Right lobe of liver (tissue), 4 donors: ENCODE data around the gene RBFOX2.

Experiments used
- POLR2A ChIP-seq: fragments of 450-650 bp; IDR thresholded peaks from one replicate; pipeline ENCODE4 v1.6.1; 2017; ENCODE audit warnings: antibody characterized with exemption, mild to moderate bottlenecking
- TF ChIP-seq, protein P1 (sequence below), 4 donors: fragments of 200-600 bp in 3 of 4; fragments of 450-650 bp in 1 of 4; IDR thresholded peaks; one replicate each; pipeline versions ENCODE4 v1.5.1 to v1.8.0; 2016 to 2022; ENCODE audit warnings: antibody characterized with exemption in 4 of 4, mild to moderate bottlenecking in 2 of 4
- donor health status: DM: no; HTN: no; CAD: no.
- donor health status: DM: no; HTN: no; CAD: no.
- donor health status: DM: no; HTN: yes; CAD: no.

DNA sequence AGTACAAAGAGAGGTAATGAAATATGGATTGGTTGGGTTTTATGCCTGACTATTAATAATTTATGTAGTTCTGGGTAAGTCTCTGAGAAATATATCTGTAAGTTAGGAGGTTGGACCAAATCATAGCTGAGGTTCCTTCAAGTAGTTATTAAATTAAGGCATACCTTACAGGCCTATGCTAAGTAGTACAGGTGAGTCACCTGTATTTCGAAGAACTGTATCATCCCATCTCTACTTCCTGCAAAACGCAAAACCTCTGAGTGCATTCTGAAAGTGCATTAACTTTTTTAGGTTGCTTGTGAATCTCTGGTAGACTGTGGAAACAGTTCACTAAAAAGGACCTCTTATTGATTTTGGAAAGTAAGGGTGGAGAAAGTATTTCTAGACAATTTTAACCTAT, 273.9 kb downstream of the RBFOX2 start:
- TF ChIP-seq, protein P1, sequence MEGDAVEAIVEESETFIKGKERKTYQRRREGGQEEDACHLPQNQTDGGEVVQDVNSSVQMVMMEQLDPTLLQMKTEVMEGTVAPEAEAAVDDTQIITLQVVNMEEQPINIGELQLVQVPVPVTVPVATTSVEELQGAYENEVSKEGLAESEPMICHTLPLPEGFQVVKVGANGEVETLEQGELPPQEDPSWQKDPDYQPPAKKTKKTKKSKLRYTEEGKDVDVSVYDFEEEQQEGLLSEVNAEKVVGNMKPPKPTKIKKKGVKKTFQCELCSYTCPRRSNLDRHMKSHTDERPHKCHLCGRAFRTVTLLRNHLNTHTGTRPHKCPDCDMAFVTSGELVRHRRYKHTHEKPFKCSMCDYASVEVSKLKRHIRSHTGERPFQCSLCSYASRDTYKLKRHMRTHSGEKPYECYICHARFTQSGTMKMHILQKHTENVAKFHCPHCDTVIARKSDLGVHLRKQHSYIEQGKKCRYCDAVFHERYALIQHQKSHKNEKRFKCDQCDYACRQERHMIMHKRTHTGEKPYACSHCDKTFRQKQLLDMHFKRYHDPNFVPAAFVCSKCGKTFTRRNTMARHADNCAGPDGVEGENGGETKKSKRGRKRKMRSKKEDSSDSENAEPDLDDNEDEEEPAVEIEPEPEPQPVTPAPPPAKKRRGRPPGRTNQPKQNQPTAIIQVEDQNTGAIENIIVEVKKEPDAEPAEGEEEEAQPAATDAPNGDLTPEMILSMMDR (IDR thresholded peaks at IDR 0.05) = no peak
- no peak for TF ChIP-seq POLR2A
